KMS-11 (cell line): ENCODE measurements around the gene SH3GL3.

Source experiments
- H2AFZ ChIP-seq: fragments of 200-600 bp; sonication (generic); 2 replicates; pipeline ENCODE4 v1.6.1; 2016; ENCODE audit warnings: antibody characterized with exemption, mixed run types, low read depth
- H3K27ac ChIP-seq: fragments of 200-600 bp; sonication (generic); 2 replicates; pipeline ENCODE4 v1.6.1; 2016; ENCODE audit warnings: mild to moderate bottlenecking, mixed run types
- H3K27me3 ChIP-seq: fragments of 200-600 bp; sonication (generic); 2 replicates; pipeline ENCODE4 v1.6.1; 2017; ENCODE audit warnings: mild to moderate bottlenecking, low read depth, mixed run types, moderate library complexity; ENCODE audit not compliant: insufficient read depth
- H3K36me3 ChIP-seq: fragments of 200-600 bp; sonication (generic); 2 replicates; pipeline ENCODE4 v1.6.1; 2017; ENCODE audit warnings: mild to moderate bottlenecking, mixed run types; ENCODE audit not compliant: insufficient read depth
- H3K4me1 ChIP-seq: fragments of 200-600 bp; sonication (generic); 2 replicates; pipeline ENCODE4 v1.6.1; 2016; ENCODE audit warnings: mild to moderate bottlenecking, low read depth, mixed run types; ENCODE audit not compliant: poor library complexity, severe bottlenecking
- H3K4me2 ChIP-seq: fragments of 200-600 bp; sonication (generic); 2 replicates; pipeline ENCODE4 v1.7.0; 2016; ENCODE audit warnings: mild to moderate bottlenecking, mixed run types
- H3K4me3 ChIP-seq: fragments of 200-600 bp; sonication (generic); IDR thresholded peaks from 2 replicates; pipeline ENCODE4 v1.6.1; 2017; ENCODE audit warnings: low read depth, low read length, mixed read lengths; ENCODE audit not compliant: insufficient read depth
- H3K79me2 ChIP-seq: fragments of 200-600 bp; sonication (generic); 2 replicates; pipeline ENCODE4 v1.6.1; 2016; ENCODE audit warnings: low read depth, mixed run types; ENCODE audit not compliant: insufficient read depth
- H3K9ac ChIP-seq: fragments of 200-600 bp; sonication (generic); 2 replicates; pipeline ENCODE4 v1.6.1; 2016; ENCODE audit warnings: mild to moderate bottlenecking, mixed run types
- H4K20me1 ChIP-seq: fragments of 200-600 bp; sonication (generic); 2 replicates; pipeline ENCODE4 v1.6.1; 2016; ENCODE audit warnings: mild to moderate bottlenecking, mixed run types; ENCODE audit not compliant: insufficient read depth
- CTCF ChIP-seq: fragments of 200-600 bp; sonication (generic); conservative IDR thresholded peaks from 2 replicates; pipeline ENCODE4 v1.6.1; 2017; ENCODE audit warnings: low read depth, mild to moderate bottlenecking, antibody characterized with exemption, low read length, moderate library complexity, mixed read lengths

The SH3GL3 gene

GRCh38 chr15:83545804-83546511, 98.8 kb downstream of the SH3GL3 start:
- no peaks in the 10 kb centered on the region for H3K4me1 ChIP-seq
- no peaks in the 10 kb centered on the region for H3K27me3 ChIP-seq
- no peak for TF ChIP-seq CTCF
- H3K36me3 ChIP-seq = no peaks in the 10 kb centered on the region
- no peak overlapping the region for H3K9ac ChIP-seq
- H3K4me2 ChIP-seq = no peak overlapping the region
- H3K27ac ChIP-seq = no peak overlapping the region
- no peaks in the 10 kb centered on the region for H3K79me2 ChIP-seq
- H3K4me3 ChIP-seq = no peak overlapping the region
- H4K20me1 ChIP-seq = no peaks in the 10 kb centered on the region
- no peak overlapping the region for H2AFZ ChIP-seq

GRCh38 chr15:83546512-83546888, 99.4 kb downstream of the SH3GL3 start:
- no peaks in the 10 kb centered on the region for H3K27me3 ChIP-seq
- H2AFZ ChIP-seq = no peak overlapping the region
- no peak overlapping the region for H3K4me2 ChIP-seq
- no peak overlapping the region for H3K9ac ChIP-seq
- no peak overlapping the region for H3K4me3 ChIP-seq
- H4K20me1 ChIP-seq = no peaks in the 10 kb centered on the region
- no peaks in the 10 kb centered on the region for H3K36me3 ChIP-seq
- TF ChIP-seq CTCF = no peak
- H3K4me1 ChIP-seq = no peaks in the 10 kb centered on the region
- no peak overlapping the region for H3K27ac ChIP-seq
- H3K79me2 ChIP-seq = no peaks in the 10 kb centered on the region

- Histone ChIP-seq H3K9ac (no peak overlapping the region), H3K4me3 (no peak overlapping the region), H3K4me2 (no peak overlapping the region), H3K27ac (no peak overlapping the region), H3K79me2 (no peaks in the 10 kb centered on the region), H3K4me1 (no peaks in the 10 kb centered on the region), H3K36me3 (no peaks in the 10 kb centered on the region), H2AFZ (no peak overlapping the region), H4K20me1 (no peaks in the 10 kb centered on the region), H3K27me3 (no peaks in the 10 kb centered on the region)
- TF ChIP-seq CTCF = no peak
Measured at GRCh38 chr15:83547168-83547567, 100.0 kb downstream of the SH3GL3 start.

GRCh38 chr15:83549623-83550022, 102.5 kb downstream of the SH3GL3 start:
- no peak for TF ChIP-seq CTCF
- Histone ChIP-seq H3K4me3 (no peak overlapping the region), H3K4me2 (no peak overlapping the region), H4K20me1 (no peaks in the 10 kb centered on the region), H3K36me3 (no peaks in the 10 kb centered on the region), H3K9ac (no peak overlapping the region), H2AFZ (no peak overlapping the region), H3K79me2 (no peaks in the 10 kb centered on the region), H3K4me1 (no peaks in the 10 kb centered on the region), H3K27ac (no peak overlapping the region), H3K27me3 (no peaks in the 10 kb centered on the region)
